Adipocyte (in vitro differentiated cells): ENCODE data around the gene HPX.

Experiments used
- DNase-seq: peaks from one replicate; pipeline ENCODE4 v3.0.0-alpha.2; 2015; ENCODE audit warnings: low read depth
- H3K27me3 ChIP-seq: replicated peaks from 2 replicates; pipeline ENCODE4 v1.7.0; 2013; ENCODE audit warnings: mild to moderate bottlenecking, low read length, moderate library complexity; ENCODE audit not compliant: control insufficient read depth, insufficient read depth
- H3K36me3 ChIP-seq: 2 replicates; pipeline ENCODE4 v1.7.0; 2013; ENCODE audit warnings: low read length, mild to moderate bottlenecking, moderate library complexity; ENCODE audit not compliant: control insufficient read depth, insufficient read depth, severe bottlenecking
- H3K4me1 ChIP-seq: 2 replicates; pipeline ENCODE4 v1.7.0; 2013; ENCODE audit warnings: mild to moderate bottlenecking, low read length, moderate library complexity; ENCODE audit not compliant: control insufficient read depth, insufficient read depth
- H3K4me3 ChIP-seq: 2 replicates; pipeline ENCODE4 v1.7.0; 2013; ENCODE audit warnings: mild to moderate bottlenecking, low read length, moderate library complexity
- H3K9ac ChIP-seq: 2 replicates; pipeline ENCODE4 v1.7.0; 2013; ENCODE audit warnings: mild to moderate bottlenecking, low read length, moderate library complexity
- H3K9me3 ChIP-seq: 2 replicates; pipeline ENCODE4 v1.7.0; 2013; ENCODE audit warnings: mild to moderate bottlenecking, low read length, moderate library complexity; ENCODE audit not compliant: control insufficient read depth

The HPX gene, protein sequence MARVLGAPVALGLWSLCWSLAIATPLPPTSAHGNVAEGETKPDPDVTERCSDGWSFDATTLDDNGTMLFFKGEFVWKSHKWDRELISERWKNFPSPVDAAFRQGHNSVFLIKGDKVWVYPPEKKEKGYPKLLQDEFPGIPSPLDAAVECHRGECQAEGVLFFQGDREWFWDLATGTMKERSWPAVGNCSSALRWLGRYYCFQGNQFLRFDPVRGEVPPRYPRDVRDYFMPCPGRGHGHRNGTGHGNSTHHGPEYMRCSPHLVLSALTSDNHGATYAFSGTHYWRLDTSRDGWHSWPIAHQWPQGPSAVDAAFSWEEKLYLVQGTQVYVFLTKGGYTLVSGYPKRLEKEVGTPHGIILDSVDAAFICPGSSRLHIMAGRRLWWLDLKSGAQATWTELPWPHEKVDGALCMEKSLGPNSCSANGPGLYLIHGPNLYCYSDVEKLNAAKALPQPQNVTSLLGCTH

DNA sequence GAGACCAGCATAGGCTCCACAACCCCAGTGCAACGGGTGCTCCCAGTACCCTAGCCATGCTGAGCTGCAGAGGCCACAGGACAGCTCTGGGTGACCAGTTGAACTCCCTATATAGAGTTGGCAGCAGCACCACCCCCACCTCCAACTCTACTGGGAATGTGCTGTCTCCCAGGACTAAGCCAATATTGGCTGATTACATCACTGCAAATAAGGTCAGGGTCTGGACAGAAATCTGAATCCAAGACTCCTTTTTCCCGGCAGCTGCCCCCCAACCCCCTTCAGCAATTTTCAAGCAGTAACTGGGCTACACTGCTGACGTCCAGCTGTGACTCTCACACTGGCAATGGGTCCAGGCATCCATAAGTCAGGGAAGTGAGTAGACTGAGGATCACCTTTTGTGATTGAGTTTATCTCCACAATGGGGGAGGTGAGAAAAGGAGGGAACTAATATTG lies at the start of gene HPX:
HPX (minus strand) TSS at position 82 of the 453 bp plus-strand sequence; CDS start at position 58, 24 bp downstream.
- no peak within 1 kb of the TSS for H3K4me3 ChIP-seq
- no peak for DNase-seq
- H3K9me3 ChIP-seq: no peaks in the 10 kb centered on the region
- peaks cover 28% of the 10 kb centered on the region for H3K4me1 ChIP-seq
- H3K9ac ChIP-seq: peak within 1 kb of the TSS; percentile 12
- no peaks in the 10 kb centered on the region for H3K36me3 ChIP-seq
- H3K27me3 ChIP-seq: no peaks in the 10 kb centered on the region

DNA sequence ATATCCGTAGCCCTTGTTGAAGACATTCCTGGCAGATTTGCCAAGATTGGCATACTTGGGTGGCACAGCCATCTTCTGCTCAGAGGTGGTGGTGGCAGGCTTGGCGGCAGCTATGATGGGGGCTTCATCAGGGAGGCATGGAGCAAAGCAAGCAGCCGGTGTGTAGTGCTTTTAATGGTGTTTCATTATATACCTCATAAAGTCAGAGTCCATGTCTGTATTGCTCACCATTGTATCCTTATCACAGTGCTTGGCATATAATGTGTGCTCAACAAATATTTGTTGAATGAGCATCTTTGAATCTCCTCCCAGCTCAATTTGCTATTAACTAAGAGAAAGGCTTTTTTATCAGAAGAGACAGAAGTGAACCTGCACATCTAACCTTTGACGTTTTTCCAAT lies 48.5 kb upstream of the HPX start:
- Histone ChIP-seq H3K9ac (no peak overlapping the region), H3K4me1 (no peaks in the 10 kb centered on the region), H3K36me3 (peaks cover 74% of the 10 kb centered on the region), H3K4me3 (no peak overlapping the region), H3K9me3 (no peaks in the 10 kb centered on the region), H3K27me3 (no peaks in the 10 kb centered on the region)
- no peak for DNase-seq

DNA sequence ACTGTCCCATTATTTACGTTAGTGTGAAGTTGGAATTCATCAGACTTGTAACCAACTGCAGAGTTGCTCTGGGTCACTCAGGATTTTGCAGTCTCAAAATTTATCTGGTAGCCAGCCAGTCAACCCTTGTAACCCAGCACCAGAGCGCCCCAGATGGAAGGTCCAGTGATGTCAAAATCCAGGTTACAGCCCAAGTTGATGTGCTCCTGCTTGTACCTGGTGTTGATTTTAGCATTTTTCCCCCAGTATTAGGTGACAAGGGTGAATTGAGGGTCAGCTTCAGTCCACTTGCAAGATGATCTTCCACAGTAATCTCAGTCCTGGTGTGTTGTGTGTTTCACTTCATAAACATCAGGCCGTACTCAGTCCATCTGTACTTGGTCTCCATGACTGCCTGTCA lies 48.0 kb upstream of the HPX start:
- Histone ChIP-seq H3K9me3 (no peaks in the 10 kb centered on the region), H3K27me3 (no peaks in the 10 kb centered on the region), H3K9ac (no peak overlapping the region), H3K4me1 (no peaks in the 10 kb centered on the region), H3K4me3 (no peak overlapping the region), H3K36me3 (peaks cover 75% of the 10 kb centered on the region)
- DNase-seq: no peak

DNA sequence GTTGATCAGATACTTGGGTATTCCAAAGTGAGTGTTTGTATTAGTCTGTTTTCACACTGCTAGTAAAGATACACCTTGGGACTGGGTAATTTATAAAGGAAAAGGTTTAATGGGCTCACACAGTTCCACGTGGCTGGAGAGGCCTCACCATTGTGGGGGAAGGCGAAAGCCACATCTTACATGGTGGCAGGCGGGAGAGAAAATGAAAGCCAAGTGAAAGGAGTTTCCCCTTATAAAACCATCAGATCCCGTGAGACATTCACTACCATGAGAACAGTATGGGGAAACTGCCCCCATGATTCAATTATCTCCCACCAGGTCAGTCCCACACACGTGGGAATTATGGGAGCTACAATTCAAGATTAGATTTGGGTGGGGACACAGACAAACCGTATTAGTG lies 47.6 kb upstream of the HPX start:
- H3K9ac ChIP-seq: no peak overlapping the region
- H3K27me3 ChIP-seq: no peaks in the 10 kb centered on the region
- peaks cover 4% of the 10 kb centered on the region for H3K4me1 ChIP-seq
- H3K4me3 ChIP-seq: no peak overlapping the region
- no peaks in the 10 kb centered on the region for H3K9me3 ChIP-seq
- no peak for DNase-seq
- H3K36me3 ChIP-seq: peaks cover 75% of the 10 kb centered on the region

DNA sequence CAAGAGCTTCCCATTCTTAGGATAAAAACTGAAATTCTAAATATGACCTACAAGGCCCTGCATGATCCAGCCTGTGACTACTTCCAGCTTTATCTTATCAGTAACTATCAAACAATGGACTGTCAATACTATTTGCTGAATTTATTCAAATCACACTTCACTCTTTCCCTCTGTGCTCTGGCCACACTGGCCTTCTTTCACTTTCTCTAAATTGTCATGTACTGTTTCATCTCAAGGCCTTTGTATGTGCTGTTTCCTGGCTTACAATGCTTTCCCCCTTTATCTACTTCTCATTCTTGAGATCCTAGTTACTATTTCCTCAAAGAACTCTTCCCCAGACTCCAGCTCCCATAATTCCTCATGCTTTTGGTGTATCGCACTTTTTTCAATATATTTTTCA lies 46.2 kb upstream of the HPX start:
- no peak overlapping the region for H3K4me3 ChIP-seq
- H3K9me3 ChIP-seq: no peaks in the 10 kb centered on the region
- peaks cover 75% of the 10 kb centered on the region for H3K36me3 ChIP-seq
- peaks cover 18% of the 10 kb centered on the region for H3K4me1 ChIP-seq
- H3K9ac ChIP-seq: no peak overlapping the region
- no peak for DNase-seq
- H3K27me3 ChIP-seq: no peaks in the 10 kb centered on the region

DNA sequence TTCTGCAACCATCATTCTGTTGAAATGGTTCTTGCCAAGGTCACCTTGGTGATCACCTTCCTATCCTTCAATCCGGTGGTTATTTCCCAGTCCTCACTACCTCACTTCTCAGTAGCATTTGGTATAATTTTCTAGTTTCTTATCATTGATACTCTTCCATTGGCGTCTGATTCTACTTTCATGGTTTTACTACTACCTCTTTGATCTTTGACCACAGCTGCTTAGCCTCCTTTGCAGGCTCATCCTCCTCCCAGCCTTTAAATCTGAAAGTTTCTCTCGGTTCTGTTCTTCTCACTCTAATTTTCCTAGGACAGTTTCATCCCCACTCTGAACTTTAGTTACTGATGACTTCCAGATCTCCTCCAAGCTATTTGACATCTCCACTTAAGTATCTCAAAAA lies 45.5 kb upstream of the HPX start:
- no peak overlapping the region for H3K4me3 ChIP-seq

DNA sequence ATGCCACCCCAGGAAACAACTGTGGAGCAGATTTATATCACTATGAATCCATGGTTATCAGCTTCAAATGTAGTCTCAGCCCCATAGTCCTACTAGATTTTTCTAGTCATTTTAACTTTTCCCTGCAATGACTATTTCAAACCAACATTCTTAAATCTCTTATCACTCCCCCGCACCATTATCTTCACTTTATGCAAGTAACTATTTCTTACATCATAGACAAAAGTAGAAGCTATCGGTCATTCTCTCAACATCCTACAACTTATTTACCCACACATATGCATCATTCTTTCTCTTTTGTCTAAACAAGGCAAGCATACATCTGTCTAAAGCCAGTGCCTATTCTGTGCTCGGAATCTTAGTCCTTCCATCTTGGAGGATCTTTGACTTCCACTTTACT lies 44.9 kb upstream of the HPX start:
- Histone ChIP-seq H3K9ac (no peak overlapping the region), H3K27me3 (no peaks in the 10 kb centered on the region), H3K4me3 (no peak overlapping the region), H3K36me3 (peaks cover 70% of the 10 kb centered on the region), H3K9me3 (no peaks in the 10 kb centered on the region), H3K4me1 (peaks cover 20% of the 10 kb centered on the region)
- DNase-seq: no peak

More for the DNA sequence above, 45.5 kb upstream of the HPX start:
- Histone ChIP-seq H3K9me3 (no peaks in the 10 kb centered on the region), H3K4me1 (peaks cover 18% of the 10 kb centered on the region), H3K27me3 (no peaks in the 10 kb centered on the region), H3K36me3 (peaks cover 70% of the 10 kb centered on the region), H3K9ac (no peak overlapping the region)
- DNase-seq: no peak

DNA sequence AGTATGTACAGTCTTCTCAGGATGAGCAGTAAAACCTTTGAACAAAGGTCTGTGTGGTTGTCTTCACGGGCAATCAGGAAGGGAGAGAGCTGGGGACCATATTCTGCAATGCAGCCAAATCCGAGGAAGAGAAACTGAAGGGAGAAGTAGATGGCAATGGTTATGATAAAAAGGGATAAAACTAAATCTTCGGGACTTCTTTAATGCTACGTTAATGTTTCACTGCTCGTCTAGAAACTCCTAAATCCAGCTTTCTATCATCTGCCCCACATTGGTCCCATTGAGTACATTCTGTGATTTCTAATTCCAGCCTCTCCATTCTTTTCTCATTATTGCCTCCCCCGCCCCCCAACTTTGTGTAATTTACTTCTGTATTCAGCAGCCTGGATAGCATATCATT lies 42.2 kb upstream of the HPX start:
- Histone ChIP-seq H3K4me1 (peaks cover 28% of the 10 kb centered on the region), H3K4me3 (peak overlapping the region; percentile 97), H3K9me3 (no peaks in the 10 kb centered on the region), H3K27me3 (no peaks in the 10 kb centered on the region), H3K9ac (peak overlapping the region; percentile 98), H3K36me3 (peaks cover 66% of the 10 kb centered on the region)
- DNase-seq: no peak

DNA sequence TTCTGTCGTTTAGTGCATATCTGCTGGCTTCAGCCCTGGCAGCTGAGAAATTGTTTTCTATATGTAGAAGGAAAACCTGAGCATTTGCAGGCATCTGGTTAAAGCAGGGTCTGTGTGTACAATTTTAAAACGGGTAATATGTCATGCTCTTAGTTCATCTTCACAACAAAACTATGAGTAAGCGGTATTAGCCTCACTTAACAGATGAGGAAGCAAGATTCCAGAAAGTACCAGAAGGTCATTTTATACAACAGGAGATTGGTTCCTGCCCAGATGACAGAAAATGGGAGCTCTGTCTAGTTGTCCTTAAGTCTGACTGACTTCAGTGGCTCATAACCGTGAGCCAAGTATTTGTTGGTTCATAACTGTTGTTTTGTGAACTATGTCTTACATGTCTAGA lies 41.7 kb upstream of the HPX start:
- no peaks in the 10 kb centered on the region for H3K27me3 ChIP-seq
- H3K4me3 ChIP-seq: peak overlapping the region; percentile 97
- no peak for DNase-seq
- H3K9me3 ChIP-seq: no peaks in the 10 kb centered on the region
- H3K4me1 ChIP-seq: peaks cover 28% of the 10 kb centered on the region
- peak overlapping the region; percentile 98 for H3K9ac ChIP-seq
- peaks cover 66% of the 10 kb centered on the region for H3K36me3 ChIP-seq

DNA sequence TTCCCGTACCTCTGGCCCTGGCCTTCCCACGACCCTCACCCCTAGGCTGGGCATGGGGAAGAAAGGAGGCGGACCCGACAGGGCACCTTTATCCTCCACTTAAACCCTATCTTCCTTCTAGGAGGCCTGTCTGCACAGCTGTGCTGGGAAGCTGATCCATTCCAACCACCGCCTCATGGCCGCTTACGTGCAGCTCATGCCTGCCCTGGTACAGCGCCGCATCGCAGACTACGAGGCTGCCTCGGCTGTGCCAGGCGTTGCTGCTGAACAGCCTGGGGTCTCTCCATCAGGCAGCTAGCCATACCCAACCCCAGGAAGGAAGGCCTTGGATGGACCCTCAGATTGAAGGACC lies 41.1 kb upstream of the HPX start:
- DNase-seq: peak; percentile 56
- Histone ChIP-seq H3K9me3 (no peaks in the 10 kb centered on the region), H3K27me3 (no peaks in the 10 kb centered on the region), H3K4me1 (peaks cover 28% of the 10 kb centered on the region), H3K36me3 (peaks cover 66% of the 10 kb centered on the region), H3K9ac (peak overlapping the region; percentile 98), H3K4me3 (peak overlapping the region; percentile 97)

DNA sequence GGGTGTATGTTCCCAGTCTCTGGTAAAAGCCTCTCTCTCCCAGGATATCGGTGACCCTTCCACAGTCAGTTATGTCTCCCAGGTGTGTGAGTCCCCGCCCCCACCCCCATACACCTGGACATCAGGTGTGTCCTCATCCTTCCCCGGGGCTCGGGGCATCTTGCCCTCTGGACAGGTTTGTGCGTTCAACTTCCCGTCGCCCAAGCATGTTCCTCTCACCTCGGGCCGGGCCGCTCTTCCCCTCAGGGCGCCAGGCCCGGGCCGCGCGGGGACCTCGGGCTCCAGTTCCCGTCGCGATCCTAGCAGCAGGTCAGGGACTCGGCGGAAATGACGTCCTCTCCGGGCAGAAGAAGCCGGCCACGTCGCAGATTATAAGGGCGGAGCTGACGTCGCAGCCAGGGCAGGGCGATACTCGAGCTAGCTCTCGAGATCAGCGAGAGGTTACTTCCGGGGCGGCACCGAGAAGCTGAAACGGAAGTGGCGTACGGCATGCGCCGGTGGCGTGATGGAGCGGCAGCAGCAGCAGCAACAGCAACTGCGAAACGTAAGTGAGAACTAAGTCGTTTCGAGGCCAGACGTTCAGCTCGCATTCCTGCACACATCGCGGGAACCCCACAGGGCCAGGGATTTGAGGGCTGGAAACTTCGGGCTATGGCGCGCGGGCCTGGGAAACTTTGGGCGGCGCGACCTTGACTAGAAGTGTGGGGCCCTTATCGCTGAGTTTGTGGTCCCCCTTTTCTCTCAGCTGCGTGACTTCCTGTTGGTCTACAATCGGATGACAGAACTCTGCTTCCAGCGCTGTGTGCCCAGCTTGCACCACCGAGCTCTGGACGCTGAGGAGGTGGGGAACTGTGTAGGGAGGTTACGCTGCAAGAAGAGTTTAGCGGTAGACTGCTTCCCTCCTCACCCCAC lies 40.5 kb upstream of the HPX start, which contains the start of the genes ARFIP2 and TIMM10B:
ARFIP2 (minus strand) TSS at position 320 of the 912 bp plus-strand sequence. CDS start 910 bp downstream, outside the sequence.
TIMM10B (plus strand) TSS at position 490 of the 912 bp plus-strand sequence; CDS start at position 506, 16 bp downstream.
- peak within 1 kb of the TSS; percentile 98 for H3K9ac ChIP-seq
- peaks cover 28% of the 10 kb centered on the region for H3K4me1 ChIP-seq
- peak within 1 kb of the TSS; percentile 97 for H3K4me3 ChIP-seq
- H3K36me3 ChIP-seq: peaks cover 69% of the 10 kb centered on the region
- DNase-seq: peak; percentile 100
- no peaks in the 10 kb centered on the region for H3K9me3 ChIP-seq
- no peaks in the 10 kb centered on the region for H3K27me3 ChIP-seq
